ENCODE results near the gene PRKAG2.

GRCh38 chr7:151852486-151853396, 24.2 kb downstream of the PRKAG2 start:
- no peak for TF ChIP-seq POLR2AphosphoS5 (IDR thresholded peaks at IDR 0.05; ENCODE audit: low read depth, low read length)
- no peak for TF ChIP-seq POLR2A (IDR thresholded peaks at IDR 0.05; ENCODE audit: low read depth, low read length)
- no peak for TF ChIP-seq TAF1 (IDR thresholded peaks at IDR 0.05; ENCODE audit: low read depth, low read length)
- TF ChIP-seq POU2F2 (IDR thresholded peaks at IDR 0.05; ENCODE audit: low read depth, low read length), result no peak

Measured in GM12891 (cell line).